ENCODE results near the gene WNT7B. TPM values are rescaled to one million over a fixed set of nuclear protein-coding genes. Genes with fewer than 3 reads are reported as not detected.

The WNT7B gene
- total RNA-seq, 1 experiment from 2014 or later: 0.57 TPM

- H3K4me1 Mint-ChIP-seq (ENCODE audit: low read depth, unreplicated experiment): no peaks in the 10 kb centered on the region
- Histone ChIP-seq H3K4me3 (ENCODE audit: low read depth, low read length) (no peak overlapping the region), H3K9me3 (no peaks in the 10 kb centered on the region), H3K4me1 (no peaks in the 10 kb centered on the region), H3K27me3 (replicated peaks; ENCODE audit: control insufficient read depth, insufficient read depth, low read length) (no peaks in the 10 kb centered on the region), H3K36me3 (ENCODE audit: control insufficient read depth, insufficient read depth, low read length) (no peaks in the 10 kb centered on the region)
- ChIA-PET POLR2A (no interaction called here), CTCF (no interaction called here)
- H3K36me3 Mint-ChIP-seq (ENCODE audit: insufficient read depth, unreplicated experiment): no peaks in the 10 kb centered on the region
- peak in 1 of 2 experiments; percentile 13 for DNase-seq
- intact Hi-C loops (cut with micrococcal nuclease; ENCODE audit: unreplicated experiment): no loop called here
- no peak for TF ChIP-seq CTCF (IDR thresholded peaks at IDR 0.05; ENCODE audit: insufficient read depth in 1 of 2, low read depth in 1 of 2, low read length in 1 of 2, severe bottlenecking in 1 of 2, unreplicated experiment in 1 of 2)
- H3K27me3 Mint-ChIP-seq (ENCODE audit: insufficient read depth, unreplicated experiment): no peaks in the 10 kb centered on the region
- H3K4me3 Mint-ChIP-seq (ENCODE audit: unreplicated experiment): no peak overlapping the region
- no peaks in the 10 kb centered on the region for H3K9me3 Mint-ChIP-seq (ENCODE audit: unreplicated experiment)
- H3K27ac Mint-ChIP-seq (ENCODE audit: unreplicated experiment): no peak overlapping the region
- BruUV-seq (replicated peaks): no TSS peak
These were observed 91.7 kb downstream of the WNT7B start for GRCh38 chr22:45885171-45885840.

- no peaks in the 10 kb centered on the region for H3K4me1 Mint-ChIP-seq (ENCODE audit: low read depth, unreplicated experiment)
- ChIA-PET POLR2A (interaction anchor here (0.5 kb wide), 1 partner anchor 97 kb away, joined by 6 read pairs; no protein-coding TSS in a partner anchor), CTCF (no interaction called here)
- Histone ChIP-seq H3K36me3 (ENCODE audit: control insufficient read depth, insufficient read depth, low read length) (no peaks in the 10 kb centered on the region), H3K4me1 (no peaks in the 10 kb centered on the region), H3K27me3 (replicated peaks; ENCODE audit: control insufficient read depth, insufficient read depth, low read length) (no peaks in the 10 kb centered on the region), H3K4me3 (ENCODE audit: low read depth, low read length) (no peak overlapping the region), H3K9me3 (no peaks in the 10 kb centered on the region)
- no peaks in the 10 kb centered on the region for H3K27me3 Mint-ChIP-seq (ENCODE audit: insufficient read depth, unreplicated experiment)
- H3K4me3 Mint-ChIP-seq (ENCODE audit: unreplicated experiment): no peak overlapping the region
- H3K36me3 Mint-ChIP-seq (ENCODE audit: insufficient read depth, unreplicated experiment): no peaks in the 10 kb centered on the region
- no peak for TF ChIP-seq CTCF (IDR thresholded peaks at IDR 0.05; ENCODE audit: insufficient read depth in 1 of 2, low read depth in 1 of 2, low read length in 1 of 2, severe bottlenecking in 1 of 2, unreplicated experiment in 1 of 2)
- H3K27ac Mint-ChIP-seq (ENCODE audit: unreplicated experiment): no peak overlapping the region
- no peaks in the 10 kb centered on the region for H3K9me3 Mint-ChIP-seq (ENCODE audit: unreplicated experiment)
- no TSS peak for BruUV-seq (replicated peaks)
- intact Hi-C loops (cut with micrococcal nuclease; ENCODE audit: unreplicated experiment): no loop called here
- DNase-seq: peak in 1 of 2 experiments; percentile 30
These were observed 92.5 kb downstream of the WNT7B start for GRCh38 chr22:45884201-45885062.

GRCh38 chr22:45883811-45884170 is 93.2 kb downstream of the WNT7B start:
- POLR2A ChIA-PET: no interaction called here
- H3K9me3 ChIP-seq: no peaks in the 10 kb centered on the region
- no peak for TF ChIP-seq CTCF (IDR thresholded peaks at IDR 0.05; ENCODE audit: insufficient read depth in 1 of 2, low read depth in 1 of 2, low read length in 1 of 2, severe bottlenecking in 1 of 2, unreplicated experiment in 1 of 2)
- no peaks in the 10 kb centered on the region for H3K4me1 ChIP-seq
- peaks cover 4% of the 10 kb centered on the region for H3K36me3 Mint-ChIP-seq (ENCODE audit: insufficient read depth, unreplicated experiment)
- CTCF ChIA-PET: no interaction called here
- DNase-seq: peak in 1 of 2 experiments; percentile 12
- no peaks in the 10 kb centered on the region for H3K27me3 ChIP-seq (replicated peaks; ENCODE audit: control insufficient read depth, insufficient read depth, low read length)
- no peak overlapping the region for H3K4me3 Mint-ChIP-seq (ENCODE audit: unreplicated experiment)
- no peak overlapping the region for H3K4me3 ChIP-seq (ENCODE audit: low read depth, low read length)
- no TSS peak for BruUV-seq (replicated peaks)
- no peaks in the 10 kb centered on the region for H3K9me3 Mint-ChIP-seq (ENCODE audit: unreplicated experiment)
- no peaks in the 10 kb centered on the region for H3K4me1 Mint-ChIP-seq (ENCODE audit: low read depth, unreplicated experiment)
- H3K27ac Mint-ChIP-seq (ENCODE audit: unreplicated experiment): no peak overlapping the region
- intact Hi-C loops (cut with micrococcal nuclease; ENCODE audit: unreplicated experiment): no loop called here
- H3K36me3 ChIP-seq (ENCODE audit: control insufficient read depth, insufficient read depth, low read length): no peaks in the 10 kb centered on the region
- no peaks in the 10 kb centered on the region for H3K27me3 Mint-ChIP-seq (ENCODE audit: insufficient read depth, unreplicated experiment)

All from Caco-2 (cell line).